Activated CD8-positive, alpha-beta T cell treated with anti-CD3 and anti-CD28 coated beads for 36 hours (primary cell): ENCODE results near the gene DNAJC6. TPM values are rescaled to one million over a fixed set of nuclear protein-coding genes. Genes with fewer than 3 reads are reported as not detected.

Source experiments
- ATAC-seq: fragments of 200-7000 bp; cut with Tn5 transposase; one replicate; pipeline ENCODE4 v1.10.0; 2021; ENCODE audit warnings: mild to moderate bottlenecking, moderate library complexity
- CTCF ChIA-PET: fragments of 350-600 bp; sonication (Branson Sonifier 250); formaldehyde crosslinking; loops from one replicate; lab custom pipeline; 2021; ENCODE audit warnings: antibody characterized with exemption; lab: Charles Lee
- POLR2A ChIA-PET: fragments of 350-600 bp; sonication (Branson Sonifier 250); formaldehyde crosslinking; loops from one replicate; lab custom pipeline; 2021; ENCODE audit warnings: antibody characterized with exemption; lab: Charles Lee
- DNase-seq: peaks from one replicate; pipeline ENCODE4 v3.0.0-alpha.2; 2020
- H3K27ac Mint-ChIP-seq: one replicate; pipeline ENCODE4 v1.8.0; 2021; ENCODE audit warnings: mild to moderate bottlenecking, mixed read lengths
- H3K27me3 Mint-ChIP-seq: one replicate; pipeline ENCODE4 v1.8.0; 2021; ENCODE audit warnings: mixed read lengths
- H3K36me3 Mint-ChIP-seq: one replicate; pipeline ENCODE4 v1.8.0; 2021; ENCODE audit warnings: low read depth, mixed read lengths
- H3K4me1 Mint-ChIP-seq: one replicate; pipeline ENCODE4 v1.8.0; 2021; ENCODE audit warnings: low read depth, mixed read lengths
- H3K4me3 Mint-ChIP-seq: one replicate; pipeline ENCODE4 v1.8.0; 2021; ENCODE audit warnings: mild to moderate bottlenecking, moderate library complexity, mixed read lengths
- H3K9me3 Mint-ChIP-seq: one replicate; pipeline ENCODE4 v1.8.0; 2021; ENCODE audit warnings: mixed read lengths
- CTCF ChIP-seq: fragments of 200-600 bp; IDR thresholded peaks from one replicate; pipeline ENCODE4 v1.8.0; 2022; ENCODE audit warnings: antibody characterized with exemption, mild to moderate bottlenecking
- intact Hi-C: fragments of 100-400 bp; cut with micrococcal nuclease; formaldehyde crosslinking; loops from one replicate; pipeline ENCODE4 v1.10.0; 2022
- total RNA-seq, 2 experiments: library from RNA; stranded (reverse); gene quantifications; one replicate each; pipeline ENCODE4 v1.2.3, GENCODE V29; 2021

DNAJC6 gene
- total RNA-seq, 2 experiments from 2014 or later, result 2.1 to 2.2 TPM

- Mint-ChIP-seq H3K4me3 (no peak overlapping the region), H3K9me3 (no peaks in the 10 kb centered on the region), H3K36me3 (peaks cover 2% of the 10 kb centered on the region), H3K27ac (peak overlapping the region; percentile 64), H3K4me1 (peaks cover 50% of the 10 kb centered on the region), H3K27me3 (no peaks in the 10 kb centered on the region)
- ATAC-seq, result no peak
- ChIA-PET CTCF (interaction anchor here (1.4 kb wide), 1 partner anchor 29 kb away, joined by 3 read pairs; no protein-coding TSS in a partner anchor), POLR2A (interaction anchor here (2.1 kb wide), 1 partner anchor 27 kb away, joined by 9 read pairs; the partner anchor contains the start of genes LEPR and LEPROT)
- no peak for TF ChIP-seq CTCF
- no peak for DNase-seq
- intact Hi-C loops, result no loop called here
Measured at GRCh38 chr1:65392497-65392896, 83.2 kb downstream of the DNAJC6 start.

- Mint-ChIP-seq H3K4me1 (peaks cover 55% of the 10 kb centered on the region), H3K27me3 (no peaks in the 10 kb centered on the region), H3K27ac (peak overlapping the region; percentile 55), H3K9me3 (no peaks in the 10 kb centered on the region), H3K4me3 (no peak overlapping the region), H3K36me3 (peaks cover 2% of the 10 kb centered on the region)
- ChIA-PET POLR2A (interaction anchor here (2.1 kb wide), 1 partner anchor 26 kb away, joined by 9 read pairs; the partner anchor contains the start of genes LEPR and LEPROT), CTCF (interaction anchor here (0.9 to 3.3 kb wide), 6 partner anchors 10 to 46 kb away, joined by 3 to 17 read pairs (median 3); partner anchors contain the start of genes LEPR and LEPROT)
- peak; percentile 94 for ATAC-seq
- TF ChIP-seq CTCF, result no peak
- intact Hi-C loops, result no loop called here
- peak; percentile 58 for DNase-seq
Measured at GRCh38 chr1:65393347-65393746, 84.0 kb downstream of the DNAJC6 start.

- H3K4me3 Mint-ChIP-seq, result no peak overlapping the region
- ChIA-PET CTCF (interaction anchor here (0.9 to 3.3 kb wide), 6 partner anchors 10 to 47 kb away, joined by 3 to 17 read pairs (median 3); partner anchors contain the start of genes LEPR and LEPROT), POLR2A (interaction anchor here (0.7 to 2.1 kb wide), 2 partner anchors 26 to 1110 kb away, joined by 3 to 9 read pairs; partner anchors contain the start of genes LEPR and LEPROT)
- H3K27me3 Mint-ChIP-seq, result no peaks in the 10 kb centered on the region
- TF ChIP-seq CTCF, result no peak
- H3K36me3 Mint-ChIP-seq, result peaks cover 2% of the 10 kb centered on the region
- DNase-seq, result no peak
- peaks cover 54% of the 10 kb centered on the region for H3K4me1 Mint-ChIP-seq
- no peaks in the 10 kb centered on the region for H3K9me3 Mint-ChIP-seq
- intact Hi-C loops, result no loop called here
- H3K27ac Mint-ChIP-seq, result peak overlapping the region; percentile 55
- ATAC-seq, result no peak
Measured at GRCh38 chr1:65393928-65394327, 84.6 kb downstream of the DNAJC6 start.

GRCh38 chr1:65395887-65396612 is 86.7 kb downstream of the DNAJC6 start:
- DNase-seq (no peak), ATAC-seq (peak; percentile 47)
- Mint-ChIP-seq H3K36me3 (peaks cover 2% of the 10 kb centered on the region), H3K27ac (peak overlapping the region; percentile 44), H3K27me3 (no peaks in the 10 kb centered on the region), H3K9me3 (no peaks in the 10 kb centered on the region), H3K4me3 (no peak overlapping the region), H3K4me1 (peaks cover 46% of the 10 kb centered on the region)
- intact Hi-C loops, result no loop called here
- CTCF ChIA-PET, result interaction anchor here (3.3 kb wide), 1 partner anchor 23 kb away, joined by 17 read pairs; the partner anchor contains the start of genes LEPR and LEPROT
- POLR2A ChIA-PET, result no interaction called here
- TF ChIP-seq CTCF, result no peak

- no peak for TF ChIP-seq CTCF
- H3K4me3 Mint-ChIP-seq, result no peak overlapping the region
- H3K9me3 Mint-ChIP-seq, result no peaks in the 10 kb centered on the region
- no peak for DNase-seq
- peak; percentile 17 for ATAC-seq
- peaks cover 42% of the 10 kb centered on the region for H3K4me1 Mint-ChIP-seq
- H3K36me3 Mint-ChIP-seq, result no peaks in the 10 kb centered on the region
- intact Hi-C loops, result no loop called here
- H3K27ac Mint-ChIP-seq, result no peak overlapping the region
- ChIA-PET CTCF (no interaction called here), POLR2A (interaction anchor here (1.2 kb wide), 1 partner anchor 26 kb away, joined by 4 read pairs; no protein-coding TSS in a partner anchor)
- peaks cover under 1% of the 10 kb centered on the region for H3K27me3 Mint-ChIP-seq
Measured at GRCh38 chr1:65398083-65398482, 88.7 kb downstream of the DNAJC6 start.
